GM19238 (cell line): ENCODE data around the gene BBIP1.

ENCODE experiments used
- DNase-seq: peaks from one replicate; pipeline ENCODE4 v3.0.0; 2011; ENCODE audit warnings: low spot score; ENCODE audit not compliant: insufficient read length

BBIP1 gene

DNA sequence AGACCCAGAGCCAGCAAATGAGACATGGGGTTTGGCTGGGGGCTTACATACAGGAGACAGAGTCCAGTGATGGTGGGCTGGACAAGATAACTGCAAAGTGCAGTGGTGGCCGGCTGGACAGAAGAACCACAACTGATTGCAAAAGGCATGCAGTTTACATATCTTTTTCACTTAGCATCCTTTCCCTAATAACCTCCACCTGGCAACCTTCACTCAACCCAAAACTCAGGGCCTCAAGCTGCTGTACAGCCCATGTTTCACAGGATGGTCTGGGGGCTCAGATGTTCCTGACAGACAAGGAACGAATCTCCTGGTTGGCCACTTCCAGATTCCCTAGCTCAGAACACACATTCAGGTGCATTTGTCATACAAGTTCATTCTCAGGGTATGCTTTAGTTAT is 55.0 kb downstream of the BBIP1 start:
- no peak for DNase-seq

DNA sequence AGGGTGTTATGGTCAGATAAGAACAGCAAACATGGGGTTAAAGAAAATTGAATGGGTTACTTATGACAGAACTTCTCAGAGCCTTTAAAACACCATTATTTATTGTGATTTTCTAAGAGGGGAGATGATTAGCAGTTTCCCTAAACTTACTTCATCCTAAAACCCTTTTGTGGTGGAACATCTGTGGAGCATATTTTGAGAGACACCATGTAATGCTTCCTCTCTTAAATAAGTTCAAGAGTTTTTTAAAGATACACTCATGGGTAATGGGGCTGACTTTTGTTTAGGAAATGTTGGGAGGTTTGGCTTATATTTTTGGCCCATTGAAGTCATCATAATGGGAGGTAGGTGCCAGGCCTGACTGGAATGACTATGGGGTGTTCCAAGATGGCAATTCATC is 55.6 kb downstream of the BBIP1 start:
- no peak for DNase-seq

DNA sequence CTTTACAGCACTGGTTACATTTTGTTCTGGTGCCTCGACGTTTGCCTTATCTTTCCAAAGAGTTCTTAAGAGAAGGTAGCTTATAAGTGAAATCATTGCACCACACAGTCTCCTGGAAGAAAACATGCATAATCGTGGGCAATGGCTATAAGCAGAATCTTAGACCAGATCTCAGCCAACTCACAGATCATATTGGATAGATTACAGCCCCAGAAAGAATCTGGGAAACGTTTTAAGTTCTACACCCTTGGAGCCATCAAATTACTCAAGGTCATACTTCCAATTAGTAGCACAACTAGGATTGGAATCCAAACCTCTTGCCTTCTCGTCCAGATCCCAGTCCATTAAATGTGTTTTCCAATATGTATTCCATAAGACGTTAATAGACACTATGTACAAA is 56.0 kb downstream of the BBIP1 start:
- no peak for DNase-seq

DNA sequence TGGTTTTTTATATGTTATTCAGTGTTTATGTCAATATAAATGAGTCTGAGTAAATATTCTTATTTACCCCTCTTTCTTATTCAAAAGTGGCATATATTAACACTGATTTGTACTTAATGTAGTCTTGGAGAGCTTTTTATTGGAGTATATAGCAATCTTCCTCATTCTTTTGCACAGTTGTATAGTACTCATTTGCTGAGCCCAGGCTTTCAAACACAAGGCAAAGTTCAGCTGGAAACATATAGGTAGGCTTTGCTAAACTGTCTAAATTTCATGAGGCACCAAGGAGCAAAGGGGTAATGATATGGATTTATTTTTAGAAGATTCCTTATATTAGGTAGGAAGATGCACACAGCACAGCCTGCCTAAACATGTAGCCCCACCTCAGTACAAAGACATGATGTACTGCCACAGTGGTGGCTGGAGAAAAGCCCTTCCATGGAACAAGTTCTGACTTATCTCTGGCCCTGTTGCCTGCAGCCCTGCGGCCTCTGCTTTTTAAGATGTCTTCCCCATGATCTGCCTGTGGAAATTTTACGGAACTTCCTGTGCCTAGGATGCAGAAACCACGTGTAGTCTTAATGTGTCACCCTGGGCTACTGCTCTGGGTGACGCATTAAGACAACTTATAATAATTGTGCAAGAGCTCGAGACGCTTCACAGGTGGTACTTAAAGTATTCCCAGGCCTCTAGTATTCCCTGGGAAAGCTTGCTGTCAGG is 56.9 kb downstream of the BBIP1 start:
- DNase-seq = no peak

DNA sequence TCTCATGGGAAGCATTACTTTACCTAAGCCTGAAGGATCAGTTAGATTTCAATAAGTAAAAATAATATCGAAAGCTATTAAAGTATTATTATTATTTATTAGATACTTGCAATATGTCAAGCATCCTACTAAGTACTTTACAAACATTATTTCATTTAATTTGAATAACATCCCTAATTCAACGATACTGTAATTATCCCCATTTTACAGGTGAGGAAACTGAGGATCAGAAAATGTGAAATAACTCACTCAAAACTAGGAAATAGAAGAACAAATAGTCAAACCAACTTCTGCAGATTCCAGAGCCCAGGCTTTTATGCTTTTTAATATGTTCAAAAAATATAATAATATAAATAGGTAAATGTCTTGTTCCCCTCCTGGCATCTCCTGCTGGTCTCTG is 57.5 kb downstream of the BBIP1 start:
- DNase-seq = no peak

DNA sequence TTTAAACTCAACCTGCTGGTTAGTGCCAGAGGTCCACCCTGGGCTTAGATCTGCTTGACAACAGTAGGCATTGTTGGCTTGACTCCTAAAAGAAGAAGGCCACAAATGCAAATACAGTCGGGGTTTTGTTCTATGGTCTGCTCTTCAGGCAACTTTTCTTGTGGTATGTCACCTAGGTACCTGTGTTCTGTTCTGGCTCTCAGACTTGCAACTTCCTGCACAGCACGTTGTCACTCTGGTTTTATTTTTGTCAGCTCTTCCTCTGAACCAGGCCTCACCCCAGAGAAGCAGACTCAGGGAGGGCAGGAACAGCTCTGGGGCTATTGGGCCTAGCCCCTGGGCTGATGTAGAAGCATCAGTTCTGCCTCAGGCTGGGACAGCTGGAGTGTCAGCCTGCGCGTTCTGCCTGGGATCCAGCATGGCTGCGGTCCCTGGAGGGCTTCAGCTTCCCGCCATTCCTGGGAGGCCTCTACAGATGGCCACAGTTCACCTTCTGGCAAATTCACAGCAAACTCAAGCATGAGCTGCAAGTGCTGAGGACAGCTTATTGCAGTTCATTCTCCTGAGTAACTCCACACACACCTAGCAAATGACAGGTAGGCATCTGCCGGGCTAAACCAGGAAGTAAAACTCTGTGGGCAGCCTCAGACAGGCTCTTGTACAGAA is 58.3 kb downstream of the BBIP1 start:
- DNase-seq = no peak

DNA sequence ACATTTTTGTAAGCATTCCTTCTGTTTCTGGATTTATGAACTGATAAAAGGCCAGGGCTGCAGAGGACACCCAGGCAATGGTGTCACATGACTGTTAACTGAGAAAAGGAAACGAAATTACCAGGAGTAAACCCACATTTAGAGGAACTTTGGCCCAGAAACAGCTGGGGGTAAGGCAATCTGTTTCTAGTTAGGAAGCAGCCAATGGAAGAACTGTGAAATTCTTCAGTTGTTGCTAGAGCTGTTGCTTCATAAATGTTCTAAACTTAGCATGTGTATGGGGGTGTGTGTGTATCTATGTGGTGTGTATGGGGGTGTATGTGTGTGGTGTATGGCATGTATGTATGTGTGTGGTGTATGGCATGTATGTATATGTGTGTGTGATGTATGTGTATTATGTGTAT is 59.0 kb downstream of the BBIP1 start:
- no peak for DNase-seq

DNA sequence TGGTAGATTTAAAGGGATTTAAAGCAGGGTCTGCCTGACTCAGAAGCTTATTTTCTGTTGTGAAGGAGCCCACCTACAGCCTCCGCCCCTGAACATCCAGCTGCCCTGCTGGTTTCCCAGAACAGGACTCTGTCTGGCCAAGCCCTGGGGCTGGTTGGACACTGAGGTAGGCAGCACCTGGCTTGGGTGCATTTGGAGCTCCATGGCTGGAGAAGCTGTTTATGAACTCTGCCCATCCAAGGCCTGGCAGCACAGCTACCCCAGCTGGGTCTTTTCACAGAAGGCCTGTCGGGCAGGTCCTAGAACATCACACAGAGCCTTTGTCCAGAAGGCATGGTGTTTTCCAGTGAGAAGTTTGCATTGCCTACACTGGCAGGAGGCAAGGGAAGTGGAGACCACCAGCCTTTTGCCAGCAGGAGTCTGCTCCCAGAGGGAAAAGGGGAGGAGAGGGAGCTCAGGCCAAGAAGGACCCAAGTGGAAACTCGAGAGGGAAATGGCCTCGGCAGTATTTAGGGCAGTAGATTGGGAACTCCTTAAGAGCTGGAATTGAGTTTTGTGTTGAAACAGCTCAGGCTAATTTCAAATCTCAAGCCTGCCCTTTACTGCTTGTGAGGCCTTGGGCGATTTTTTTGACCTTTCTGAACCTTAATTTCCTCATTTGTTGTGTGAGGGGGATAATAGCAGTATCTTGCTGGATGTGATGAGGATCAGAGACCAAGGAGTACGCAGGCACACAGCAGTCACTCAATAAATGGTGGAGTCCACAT is 59.6 kb downstream of the BBIP1 start:
- DNase-seq = no peak

DNA sequence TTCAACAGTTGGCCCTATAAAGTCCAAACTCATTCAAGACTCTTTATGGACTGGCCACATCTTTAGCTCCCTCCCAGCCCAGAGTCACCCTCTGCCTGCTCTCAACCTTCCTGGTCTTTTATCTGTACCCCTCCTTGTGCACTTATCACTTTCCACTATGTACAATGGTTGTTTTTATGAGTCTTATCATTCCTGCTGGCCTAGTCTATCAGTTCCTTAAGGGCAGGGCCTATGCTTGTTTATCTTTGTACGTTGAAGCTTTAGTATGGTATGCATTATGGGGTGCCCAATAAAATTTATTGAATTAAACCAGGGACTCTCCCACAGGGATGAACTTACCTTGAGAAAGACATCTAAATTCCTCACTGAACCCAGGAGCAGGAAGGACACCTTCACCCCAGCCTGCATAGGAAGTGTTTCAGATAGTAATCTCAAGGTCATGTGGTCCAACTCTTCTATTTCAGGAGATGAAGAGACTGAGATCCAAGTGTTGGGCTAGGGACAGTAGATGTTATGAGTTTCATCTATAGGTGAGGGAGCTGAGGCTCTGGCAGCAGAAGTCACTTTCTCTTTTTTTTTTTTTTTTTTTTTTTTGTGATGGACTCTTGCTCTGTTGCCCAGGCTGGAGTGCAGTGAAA is 60.6 kb downstream of the BBIP1 start:
- no peak for DNase-seq

DNA sequence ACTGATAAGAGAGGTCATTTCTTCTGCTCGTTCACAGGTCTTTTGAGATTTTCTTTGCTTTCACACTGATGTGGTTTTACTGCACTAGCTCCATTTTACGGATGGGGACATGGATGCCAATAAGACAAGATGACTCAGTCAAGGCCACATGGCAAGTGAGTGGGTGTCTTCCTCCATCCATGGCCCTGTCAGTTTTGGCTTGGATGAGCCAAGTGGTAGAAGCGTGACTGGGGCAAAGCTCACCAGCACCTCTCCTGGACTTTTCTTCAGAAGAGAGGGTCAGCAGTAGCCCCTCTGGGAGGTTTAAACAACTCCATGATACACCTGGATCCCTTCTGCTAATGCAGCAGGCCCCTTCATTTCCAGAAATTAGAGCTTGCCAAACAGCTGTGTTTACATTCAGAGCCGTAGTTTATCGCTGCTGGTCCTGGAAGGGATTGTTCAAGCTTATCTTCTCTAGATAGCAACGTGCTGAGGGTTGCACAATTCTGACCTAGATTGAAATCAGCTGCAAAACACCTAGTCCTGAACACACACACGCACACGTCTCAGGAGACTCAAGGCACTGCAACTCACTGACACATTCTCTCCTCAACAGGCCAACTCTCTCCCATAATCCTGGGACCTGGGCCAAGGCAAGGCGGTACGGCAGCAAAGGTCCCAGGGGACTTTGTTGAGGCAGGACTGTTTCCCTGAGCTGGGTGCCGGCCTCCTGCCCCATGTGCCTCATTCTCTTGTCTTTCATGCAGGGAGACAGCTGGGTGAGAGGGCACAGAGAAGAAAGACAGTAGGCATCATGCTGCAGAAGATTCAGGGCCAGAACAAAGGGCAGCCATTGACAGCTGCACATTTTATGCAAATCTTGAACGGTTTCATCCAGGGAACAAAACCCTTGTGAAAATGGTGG is 61.5 kb downstream of the BBIP1 start:
- DNase-seq = no peak

DNA sequence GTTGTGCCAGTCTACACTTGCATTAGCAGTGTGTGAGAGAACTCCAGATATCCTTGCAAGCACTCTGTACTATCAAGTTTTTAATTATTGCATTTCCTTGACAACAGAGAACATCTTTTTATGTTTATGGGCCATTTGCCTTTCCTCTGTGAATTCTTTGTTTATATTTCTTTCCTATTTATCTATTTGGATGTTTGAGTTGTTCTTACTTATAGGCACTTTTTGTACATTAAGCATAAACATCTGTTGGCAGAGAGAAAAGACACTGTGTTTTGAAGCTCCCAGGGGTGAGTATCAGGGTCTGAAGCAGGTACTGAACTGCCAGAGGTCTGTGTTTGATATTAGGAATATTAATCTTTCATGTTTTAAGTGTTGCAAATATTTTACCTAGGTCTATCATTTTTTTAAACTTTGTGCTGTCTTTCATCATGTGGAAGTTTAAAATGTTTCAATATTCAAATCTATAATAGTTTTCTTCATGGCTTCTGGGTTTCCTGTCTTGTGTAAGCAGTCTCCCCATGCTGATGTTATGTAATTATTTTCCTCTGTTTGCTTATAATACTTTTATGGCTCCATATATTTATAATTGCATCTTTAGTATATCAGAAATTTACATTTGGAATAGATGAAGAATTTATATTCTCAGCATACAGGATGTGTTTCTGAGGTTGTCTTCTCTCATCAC is 64.9 kb downstream of the BBIP1 start:
- DNase-seq = no peak

DNA sequence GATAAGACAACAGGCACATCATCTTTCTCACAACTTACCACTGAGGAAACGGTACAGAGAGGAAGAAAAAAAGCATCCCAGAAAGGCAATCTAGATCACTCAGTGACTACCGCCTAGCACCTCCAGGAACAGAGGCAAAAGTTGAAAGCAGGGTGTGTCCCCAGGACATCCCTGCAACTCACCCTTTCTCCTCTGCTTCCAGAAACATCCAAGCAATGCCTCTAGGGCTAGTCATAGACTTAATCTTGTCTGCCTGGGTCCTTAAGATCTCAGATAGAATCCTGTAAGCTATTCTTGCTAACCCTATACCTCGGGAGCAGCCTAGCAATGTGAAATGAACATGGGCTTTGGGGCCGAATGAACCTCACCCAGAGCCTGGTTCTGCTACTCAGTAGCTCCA is 66.0 kb downstream of the BBIP1 start:
- DNase-seq = no peak

DNA sequence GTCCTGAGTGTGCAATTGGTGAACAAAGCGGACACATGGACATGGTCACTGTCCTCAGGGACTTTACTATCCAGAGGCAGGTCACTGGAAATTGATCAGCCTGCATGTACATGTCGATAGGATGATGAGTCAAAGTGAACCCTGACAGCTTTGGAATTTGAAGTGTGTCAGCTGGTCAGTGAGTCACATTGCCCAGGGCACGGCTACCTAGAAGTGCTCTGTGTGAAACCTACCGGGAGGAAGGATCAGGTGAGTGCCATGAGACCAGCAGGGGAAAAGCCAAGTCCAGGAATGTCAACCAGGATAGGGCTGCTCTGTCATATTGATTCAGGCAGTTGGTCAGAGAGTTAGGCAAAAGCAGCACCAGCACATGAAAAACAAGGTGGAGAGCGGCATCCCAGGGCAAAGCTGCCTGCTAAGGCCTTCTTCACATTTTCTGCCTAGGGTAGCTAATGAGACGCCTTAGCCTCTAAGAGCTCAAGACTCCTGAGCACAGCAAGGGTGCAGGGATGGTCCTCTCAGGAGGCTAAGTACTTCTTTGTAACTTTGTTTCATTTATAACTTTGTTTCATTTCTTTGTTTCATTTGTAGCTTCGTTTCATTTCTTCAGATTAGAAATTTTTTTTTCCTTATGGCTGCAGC is 66.6 kb downstream of the BBIP1 start:
- no peak for DNase-seq

DNA sequence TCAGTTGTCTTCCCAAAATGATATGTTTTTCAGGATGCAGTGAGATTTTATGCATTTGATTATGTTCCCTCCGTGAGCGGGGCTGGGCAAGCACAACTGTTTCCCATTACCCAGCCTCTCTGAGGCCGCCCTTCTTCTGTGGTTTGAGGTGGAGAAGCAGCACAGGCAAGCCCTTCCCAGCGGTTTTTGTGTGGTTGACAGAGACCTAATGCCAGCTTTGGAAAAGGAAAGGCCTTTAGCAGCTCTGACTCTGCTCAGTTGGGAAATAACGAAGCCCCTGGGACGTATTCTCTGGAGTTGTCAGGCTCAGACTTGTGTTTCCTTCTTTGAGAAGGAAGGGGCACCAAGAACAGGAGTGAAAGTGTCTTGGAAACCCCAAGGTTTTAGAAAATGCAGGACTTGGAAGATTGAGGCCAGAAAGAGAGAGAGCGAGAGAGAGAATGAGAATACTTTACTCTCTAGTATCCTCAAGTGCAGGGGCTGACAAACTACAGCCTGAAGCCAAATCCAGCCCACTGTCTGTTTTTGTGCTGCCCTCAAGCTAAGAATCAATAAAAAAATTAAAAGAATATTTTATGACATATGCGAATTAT is 67.9 kb downstream of the BBIP1 start:
- no peak for DNase-seq

DNA sequence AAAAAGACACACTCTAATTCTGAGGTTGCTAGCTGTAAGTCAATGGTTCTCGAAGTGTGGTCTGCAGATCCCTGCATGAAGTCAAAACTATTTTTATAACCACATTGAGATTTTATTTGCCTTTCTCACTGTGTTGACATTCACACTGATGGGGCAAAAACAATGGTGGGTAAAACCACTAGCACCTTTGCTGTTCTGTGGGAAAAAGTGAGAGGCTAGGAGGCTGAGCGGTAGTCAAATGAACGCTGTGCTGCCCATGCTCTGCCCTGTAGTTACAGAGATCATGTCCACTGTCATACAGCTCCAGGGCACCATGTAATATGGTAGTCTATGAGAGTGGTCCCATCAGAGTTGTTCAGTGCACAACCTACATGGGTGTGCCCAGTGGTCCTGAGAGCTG is 68.9 kb downstream of the BBIP1 start:
- DNase-seq = no peak
